ENCODE measurements around the gene MYOM1.

The MYOM1 gene

GRCh38 chr18:3150274-3150673 is 69.5 kb downstream of the MYOM1 start:
- no peak for DNase-seq (ENCODE audit: low read depth)

- DNase-seq (ENCODE audit: low read depth), result peak; percentile 12
Measured at GRCh38 chr18:3148930-3149535, 70.7 kb downstream of the MYOM1 start.

GRCh38 chr18:3147935-3148554 is 71.7 kb downstream of the MYOM1 start:
- no peak for DNase-seq (ENCODE audit: low read depth)

GRCh38 chr18:3140986-3141639 is 78.7 kb downstream of the MYOM1 start:
- DNase-seq (ENCODE audit: low read depth), result peak; percentile 9

- no peak for DNase-seq (ENCODE audit: low read depth)
Measured at GRCh38 chr18:3140342-3140741, 79.4 kb downstream of the MYOM1 start.

GRCh38 chr18:3139406-3139805 is 80.4 kb downstream of the MYOM1 start:
- no peak for DNase-seq (ENCODE audit: low read depth)

GRCh38 chr18:3138274-3138975 is 81.3 kb downstream of the MYOM1 start:
- no peak for DNase-seq (ENCODE audit: low read depth)

- no peak for DNase-seq (ENCODE audit: low read depth)
Measured at GRCh38 chr18:3135536-3135935, 84.2 kb downstream of the MYOM1 start.

- no peak for DNase-seq (ENCODE audit: low read depth)
Measured at GRCh38 chr18:3132700-3133099, 87.1 kb downstream of the MYOM1 start.

GRCh38 chr18:3130344-3130743 is 89.4 kb downstream of the MYOM1 start:
- no peak for DNase-seq (ENCODE audit: low read depth)

- peak; percentile 86 for DNase-seq (ENCODE audit: low read depth)
Measured at GRCh38 chr18:3129053-3129864, 90.5 kb downstream of the MYOM1 start.

GRCh38 chr18:3126457-3127097 is 93.2 kb downstream of the MYOM1 start:
- DNase-seq (ENCODE audit: low read depth), result no peak

GRCh38 chr18:3124822-3125221 is 94.9 kb downstream of the MYOM1 start:
- no peak for DNase-seq (ENCODE audit: low read depth)

- no peak for DNase-seq (ENCODE audit: low read depth)
Measured at GRCh38 chr18:3122851-3123250, 96.9 kb downstream of the MYOM1 start.

GRCh38 chr18:3121259-3121658 is 98.5 kb downstream of the MYOM1 start:
- no peak for DNase-seq (ENCODE audit: low read depth)

- no peak for DNase-seq (ENCODE audit: low read depth)
Measured at GRCh38 chr18:3120356-3120755, 99.4 kb downstream of the MYOM1 start.

- DNase-seq (ENCODE audit: low read depth), result peak; percentile 13
Measured at GRCh38 chr18:3119401-3120341, 100.1 kb downstream of the MYOM1 start.

GRCh38 chr18:3118195-3119010 is 101.4 kb downstream of the MYOM1 start:
- no peak for DNase-seq (ENCODE audit: low read depth)

- peak; percentile 17 for DNase-seq (ENCODE audit: low read depth)
Measured at GRCh38 chr18:3117493-3118192, 102.1 kb downstream of the MYOM1 start.
